Fibroblast of lung (primary cell): ENCODE results near the gene METAP2. TPM values are rescaled to one million over a fixed set of nuclear protein-coding genes. Genes with fewer than 3 reads are reported as not detected.
A peak's percentile ranks its signal among the peaks of the same experiment; 100 is the strongest.

Experiments used
- DNase-seq, 2 donors: peaks; one replicate each; pipeline versions ENCODE4 v3.0.0 to v3.0.0-alpha.2; 2010; ENCODE audit warnings: low read depth in 2 of 2
- H2AFZ ChIP-seq: 2 replicates; pipeline ENCODE4 v1.5.1; 2012; ENCODE audit warnings: low read length, control low read depth, inconsistent platforms
- H3K27ac ChIP-seq: 2 replicates; pipeline ENCODE4 v1.5.1; 2011; ENCODE audit warnings: low read length, control low read depth; ENCODE audit not compliant: insufficient read depth
- H3K27me3 ChIP-seq: 2 replicates; pipeline ENCODE4 v1.5.1; 2011; ENCODE audit warnings: mild to moderate bottlenecking, low read length; ENCODE audit not compliant: control insufficient read depth, insufficient read depth
- H3K36me3 ChIP-seq: 2 replicates; pipeline ENCODE4 v1.5.1; 2011; ENCODE audit warnings: low read length; ENCODE audit not compliant: control insufficient read depth, insufficient read depth
- H3K4me1 ChIP-seq: 2 replicates; pipeline ENCODE4 v1.5.1; 2011; ENCODE audit warnings: low read length; ENCODE audit not compliant: control insufficient read depth, insufficient read depth; ENCODE audit errors: extremely low read depth
- H3K4me2 ChIP-seq: 2 replicates; pipeline ENCODE4 v1.5.1; 2011; ENCODE audit warnings: low read length, control low read depth; ENCODE audit not compliant: insufficient read depth; ENCODE audit errors: extremely low read depth
- H3K4me3 ChIP-seq, 4 experiments: fragments of 200-600 bp in 1 of 4; sonication (generic) in 1 of 4; replicated peaks in 1 of 4; 2 replicates each; pipeline ENCODE4 v1.5.1; 2011 to 2016; ENCODE audit warnings: low read length in 4 of 4, low read depth in 3 of 4, mild to moderate bottlenecking in 3 of 4, control low read depth in 2 of 4, inconsistent platforms in 1 of 4, mixed read lengths in 1 of 4; ENCODE audit not compliant: insufficient read depth in 1 of 4; ENCODE audit errors: control extremely low read depth in 1 of 4
- H3K79me2 ChIP-seq: 2 replicates; pipeline ENCODE4 v1.5.1; 2012; ENCODE audit warnings: mild to moderate bottlenecking, low read length, inconsistent platforms; ENCODE audit not compliant: control insufficient read depth, insufficient read depth
- H3K9ac ChIP-seq: 2 replicates; pipeline ENCODE4 v1.5.1; 2011; ENCODE audit warnings: mild to moderate bottlenecking, low read length, control low read depth; ENCODE audit not compliant: insufficient read depth
- H3K9me3 ChIP-seq: 2 replicates; pipeline ENCODE4 v1.5.1; 2012; ENCODE audit warnings: low read depth, low read length; ENCODE audit not compliant: control insufficient read depth, insufficient read depth
- H4K20me1 ChIP-seq: 2 replicates; pipeline ENCODE4 v1.5.1; 2011; ENCODE audit warnings: low read length; ENCODE audit not compliant: control insufficient read depth, insufficient read depth; ENCODE audit errors: extremely low read depth
- CTCF ChIP-seq, 2 donors: IDR thresholded peaks in 1 of 2; conservative IDR thresholded peaks in 1 of 2; 1 replicate in 1 of 2; 2 replicates in 1 of 2; pipeline ENCODE4 v1.5.1; 2011 to 2012; ENCODE audit warnings: low read length in 2 of 2, control low read depth in 1 of 2, inconsistent platforms in 1 of 2, low read depth in 1 of 2, mild to moderate bottlenecking in 1 of 2
- EZH2 ChIP-seq: IDR thresholded peaks from 2 replicates; pipeline ENCODE4 v1.5.1; 2012; ENCODE audit warnings: low read length, control low read depth, mild to moderate bottlenecking; ENCODE audit errors: missing control alignments
- polyA plus RNA-seq, 2 donors: library from polyadenylated mRNA; depleted of rRNA in 1 of 2; stranded (reverse) in 1 of 2; unstranded in 1 of 2; fragments of >200 nt; gene quantifications; 2 replicates each; pipeline ENCODE4 v1.2.1, GENCODE V29; 2011 to 2012; ENCODE audit warnings: missing spikeins in 1 of 2
- total RNA-seq: library from RNA; depleted of rRNA; stranded (reverse); fragments of >200 nt; gene quantifications from 2 replicates; pipeline ENCODE4 v1.2.1, GENCODE V29; 2014

METAP2 gene
- total and polyA plus RNA-seq, 2 donors (not counting 1 experiment from before 2014, with no cell fraction given): 78.9 to 113 TPM

DNA sequence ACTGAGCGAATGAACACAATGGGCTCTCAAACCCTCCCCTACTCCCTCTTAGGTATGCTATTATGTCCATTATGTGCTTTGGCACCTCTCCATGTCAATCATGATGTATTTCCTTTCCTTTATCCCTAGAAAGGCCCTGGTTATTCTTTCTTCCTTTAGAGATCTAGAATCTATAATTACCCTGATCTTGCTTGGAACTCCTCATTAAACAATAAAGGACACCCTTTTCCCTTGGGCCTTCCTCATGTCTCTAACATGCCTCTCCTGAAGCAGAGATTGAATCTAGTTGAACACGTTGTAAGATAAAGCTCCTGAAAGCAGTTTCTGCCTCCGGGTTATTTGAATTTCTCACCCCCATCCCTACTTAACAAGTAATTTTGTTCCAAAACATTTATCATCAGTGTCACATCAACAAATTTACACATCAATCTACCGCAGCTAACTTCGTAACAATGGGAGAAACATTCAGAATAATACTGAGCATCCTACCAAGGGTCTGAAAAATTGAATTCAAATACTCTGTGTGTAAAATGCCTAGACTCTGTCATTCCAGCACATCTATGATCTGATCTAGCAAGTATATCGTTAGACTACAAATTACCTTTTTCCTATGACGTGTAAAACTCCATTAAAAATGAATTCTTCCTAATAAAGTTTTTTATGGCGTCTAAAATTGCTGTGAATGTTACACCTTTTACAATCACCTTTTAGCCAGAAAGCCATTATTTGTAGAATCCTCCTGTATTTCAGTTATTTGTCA, 72.0 kb downstream of the METAP2 start:
- no peak overlapping the region for H2AFZ ChIP-seq
- H3K27me3 ChIP-seq: peaks cover 3% of the 10 kb centered on the region

DNA sequence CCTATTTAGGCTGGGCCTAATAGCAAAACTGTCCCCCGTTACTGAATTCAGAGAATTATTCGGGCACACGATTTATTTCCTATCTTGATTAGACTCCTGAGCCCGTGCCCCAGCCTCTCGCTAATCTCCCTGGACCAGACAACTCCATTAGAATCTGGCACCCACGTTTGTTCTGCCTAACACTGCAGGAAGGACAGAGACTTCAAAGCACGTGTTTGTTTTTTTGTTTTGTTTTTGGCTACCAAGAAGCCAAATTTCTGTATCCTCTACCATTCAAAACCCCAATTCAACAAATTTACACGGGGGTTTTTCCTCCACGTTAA, 72.5 kb downstream of the METAP2 start:
- Histone ChIP-seq H4K20me1 (no peaks in the 10 kb centered on the region), H3K9me3 (no peaks in the 10 kb centered on the region), H3K79me2 (peaks cover 7% of the 10 kb centered on the region), H3K27ac (no peak overlapping the region), H3K4me3 (no peak overlapping the region), H2AFZ (no peak overlapping the region), H3K36me3 (no peaks in the 10 kb centered on the region), H3K27me3 (peaks cover 6% of the 10 kb centered on the region), H3K4me1 (peaks cover 3% of the 10 kb centered on the region), H3K4me2 (peak overlapping the region; percentile 32), H3K9ac (no peak overlapping the region)
- no peak for DNase-seq
- TF ChIP-seq CTCF (conservative IDR thresholded peaks at IDR 0.05 in 1 of 2, IDR thresholded peaks at IDR 0.05 in 1 of 2; ENCODE audit: low read depth in 1 of 2, low read length in 2 of 2): no peak
- no peak for TF ChIP-seq EZH2

More for the DNA sequence above, 72.0 kb downstream of the METAP2 start:
- Histone ChIP-seq H4K20me1 (no peaks in the 10 kb centered on the region), H3K9ac (no peak overlapping the region), H3K4me3 (no peak overlapping the region), H3K36me3 (no peaks in the 10 kb centered on the region), H3K27ac (peak overlapping the region; percentile 10), H3K79me2 (peaks cover 7% of the 10 kb centered on the region), H3K9me3 (no peaks in the 10 kb centered on the region), H3K4me2 (peak overlapping the region; percentile 32), H3K4me1 (peaks cover 3% of the 10 kb centered on the region)
- DNase-seq: no peak
- TF ChIP-seq EZH2 (no peak), CTCF (conservative IDR thresholded peaks at IDR 0.05 in 1 of 2, IDR thresholded peaks at IDR 0.05 in 1 of 2; ENCODE audit: low read depth in 1 of 2, low read length in 2 of 2) (no peak)

DNA sequence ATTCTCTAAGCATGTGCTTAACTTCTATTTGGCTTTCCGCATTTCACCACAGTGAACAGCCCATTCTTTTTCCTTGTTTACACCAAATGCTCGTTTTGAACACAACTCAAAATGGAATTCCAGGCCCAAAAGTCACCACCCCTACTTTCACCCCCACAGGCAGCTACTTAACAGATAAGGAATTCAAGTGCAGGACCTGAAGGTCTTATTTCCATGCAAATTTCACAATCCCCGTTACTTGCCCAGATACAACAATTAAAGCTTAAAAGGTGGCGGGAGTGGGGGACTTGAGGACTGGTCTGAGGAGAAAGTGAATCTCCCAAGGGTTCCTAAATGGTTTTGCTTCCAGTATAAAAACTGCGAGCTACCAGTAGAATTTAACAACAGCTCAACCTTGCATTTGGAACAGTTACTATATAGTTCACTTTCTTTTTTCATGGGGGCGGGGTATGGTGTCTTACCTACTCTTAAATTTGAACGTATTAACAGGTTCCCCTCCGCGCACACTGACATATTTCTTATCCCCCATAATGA, 73.6 kb downstream of the METAP2 start:
- TF ChIP-seq CTCF (conservative IDR thresholded peaks at IDR 0.05 in 1 of 2, IDR thresholded peaks at IDR 0.05 in 1 of 2; ENCODE audit: low read depth in 1 of 2, low read length in 2 of 2) (no peak), EZH2 (no peak)
- peaks cover 8% of the 10 kb centered on the region for H3K27me3 ChIP-seq
- peak; percentile 49 to 66 for DNase-seq
- peak overlapping the region; percentile 49 to 83 (median 74) for H3K4me3 ChIP-seq
- H4K20me1 ChIP-seq: no peaks in the 10 kb centered on the region
- H3K36me3 ChIP-seq: no peaks in the 10 kb centered on the region
- H3K9ac ChIP-seq: peak overlapping the region; percentile 88
- H3K79me2 ChIP-seq: peaks cover 7% of the 10 kb centered on the region
- peak overlapping the region; percentile 78 for H3K4me2 ChIP-seq
- no peak overlapping the region for H2AFZ ChIP-seq
- H3K27ac ChIP-seq: peak overlapping the region; percentile 93
- no peaks in the 10 kb centered on the region for H3K9me3 ChIP-seq
- H3K4me1 ChIP-seq: peaks cover 3% of the 10 kb centered on the region
